ENCODE measurements around the gene SUSD6.

SUSD6 gene

GRCh38 chr14:69572030-69572840, 39.2 kb upstream of the SUSD6 start:
- Histone ChIP-seq H3K36me3 (ENCODE audit: insufficient read depth, insufficient read length, low read length) (no peaks in the 10 kb centered on the region), H3K27me3 (ENCODE audit: insufficient read depth, insufficient read length) (peaks cover 40% of the 10 kb centered on the region), H3K4me3 (ENCODE audit: insufficient read length, low read depth) (peak overlapping the region; percentile 15), H3K9ac (ENCODE audit: insufficient read length, low read depth) (peak overlapping the region; percentile 32), H3K4me1 (ENCODE audit: insufficient read depth, insufficient read length) (peaks cover 9% of the 10 kb centered on the region), H3K9me3 (ENCODE audit: insufficient read depth, low read length) (no peaks in the 10 kb centered on the region; the same call in 1 of the 2 replicates)
- TF ChIP-seq YY1 (IDR thresholded peaks at IDR 0.05; ENCODE audit: insufficient read depth, insufficient read length) (no peak), SUZ12 (IDR thresholded peaks at IDR 0.05; ENCODE audit: extremely low read depth, insufficient read depth, insufficient read length) (no peak), ZNF274 (IDR thresholded peaks at IDR 0.05; ENCODE audit: low read depth, low read length) (no peak)
- DNase-seq (ENCODE audit: low read depth, low spot score), result no peak

- Histone ChIP-seq H3K4me1 (ENCODE audit: insufficient read depth, insufficient read length) (peaks cover 9% of the 10 kb centered on the region), H3K36me3 (ENCODE audit: insufficient read depth, insufficient read length, low read length) (no peaks in the 10 kb centered on the region), H3K9me3 (ENCODE audit: insufficient read depth, low read length) (no peaks in the 10 kb centered on the region; the same call in 1 of the 2 replicates), H3K9ac (ENCODE audit: insufficient read length, low read depth) (no peak overlapping the region), H3K4me3 (ENCODE audit: insufficient read length, low read depth) (no peak overlapping the region), H3K27me3 (ENCODE audit: insufficient read depth, insufficient read length) (peaks cover 36% of the 10 kb centered on the region)
- TF ChIP-seq SUZ12 (IDR thresholded peaks at IDR 0.05; ENCODE audit: extremely low read depth, insufficient read depth, insufficient read length) (no peak), YY1 (IDR thresholded peaks at IDR 0.05; ENCODE audit: insufficient read depth, insufficient read length) (no peak), ZNF274 (IDR thresholded peaks at IDR 0.05; ENCODE audit: low read depth, low read length) (no peak)
- no peak for DNase-seq (ENCODE audit: low read depth, low spot score)
Measured at GRCh38 chr14:69572841-69573135, 38.6 kb upstream of the SUSD6 start.

- Histone ChIP-seq H3K9ac (ENCODE audit: insufficient read length, low read depth) (peak overlapping the region; percentile 32), H3K27me3 (ENCODE audit: insufficient read depth, insufficient read length) (peaks cover 34% of the 10 kb centered on the region)
Measured at GRCh38 chr14:69573205-69573830, 38.1 kb upstream of the SUSD6 start.

GRCh38 chr14:69573831-69574262, 37.5 kb upstream of the SUSD6 start:
- Histone ChIP-seq H3K36me3 (ENCODE audit: insufficient read depth, insufficient read length, low read length) (no peaks in the 10 kb centered on the region), H3K9ac (ENCODE audit: insufficient read length, low read depth) (peak overlapping the region; percentile 61), H3K27me3 (ENCODE audit: insufficient read depth, insufficient read length) (peaks cover 34% of the 10 kb centered on the region), H3K4me1 (ENCODE audit: insufficient read depth, insufficient read length) (peaks cover 9% of the 10 kb centered on the region), H3K9me3 (ENCODE audit: insufficient read depth, low read length) (no peaks in the 10 kb centered on the region; the same call in 1 of the 2 replicates), H3K4me3 (ENCODE audit: insufficient read length, low read depth) (peak overlapping the region; percentile 43)
- DNase-seq (ENCODE audit: low read depth, low spot score), result no peak
- no peak for TF ChIP-seq SUZ12 (IDR thresholded peaks at IDR 0.05; ENCODE audit: extremely low read depth, insufficient read depth, insufficient read length)

More at GRCh38 chr14:69573205-69573830, 38.1 kb upstream of the SUSD6 start:
- no peak for DNase-seq (ENCODE audit: low read depth, low spot score)
- peak overlapping the region; percentile 43 for H3K4me3 ChIP-seq (ENCODE audit: insufficient read length, low read depth)
- no peak for TF ChIP-seq ZNF274 (IDR thresholded peaks at IDR 0.05; ENCODE audit: low read depth, low read length)
- TF ChIP-seq YY1 (IDR thresholded peaks at IDR 0.05; ENCODE audit: insufficient read depth, insufficient read length), result no peak
- no peak for TF ChIP-seq SUZ12 (IDR thresholded peaks at IDR 0.05; ENCODE audit: extremely low read depth, insufficient read depth, insufficient read length)
- H3K9me3 ChIP-seq (ENCODE audit: insufficient read depth, low read length), result no peaks in the 10 kb centered on the region; the same call in 1 of the 2 replicates
- H3K36me3 ChIP-seq (ENCODE audit: insufficient read depth, insufficient read length, low read length), result no peaks in the 10 kb centered on the region
- peaks cover 9% of the 10 kb centered on the region for H3K4me1 ChIP-seq (ENCODE audit: insufficient read depth, insufficient read length)

- Histone ChIP-seq H3K27me3 (ENCODE audit: insufficient read depth, insufficient read length) (peaks cover 34% of the 10 kb centered on the region), H3K4me3 (ENCODE audit: insufficient read length, low read depth) (peak within 1 kb of the TSS; percentile 43), H3K4me1 (ENCODE audit: insufficient read depth, insufficient read length) (peaks cover 9% of the 10 kb centered on the region), H3K9me3 (ENCODE audit: insufficient read depth, low read length) (no peaks in the 10 kb centered on the region; the same call in 1 of the 2 replicates), H3K9ac (ENCODE audit: insufficient read length, low read depth) (peak within 1 kb of the TSS; percentile 61), H3K36me3 (ENCODE audit: insufficient read depth, insufficient read length, low read length) (no peaks in the 10 kb centered on the region)
- no peak for TF ChIP-seq YY1 (IDR thresholded peaks at IDR 0.05; ENCODE audit: insufficient read depth, insufficient read length)
- TF ChIP-seq SUZ12 (IDR thresholded peaks at IDR 0.05; ENCODE audit: extremely low read depth, insufficient read depth, insufficient read length), result no peak
- no peak for TF ChIP-seq ZNF274 (IDR thresholded peaks at IDR 0.05; ENCODE audit: low read depth, low read length)
- DNase-seq (ENCODE audit: low read depth, low spot score), result no peak
Measured at GRCh38 chr14:69574263-69574953, 37.0 kb upstream of the SUSD6 start, which contains the start of gene CCDC177. Gene CCDC177, minus strand, starts transcription at chr14:69574871. Its CDS starts 1,249 bp downstream, at chr14:69573622.

GRCh38 chr14:69574954-69575295, 36.5 kb upstream of the SUSD6 start:
- H3K4me3 ChIP-seq (ENCODE audit: insufficient read length, low read depth), result no peak overlapping the region
- DNase-seq (ENCODE audit: low read depth, low spot score), result no peak
- peaks cover 9% of the 10 kb centered on the region for H3K4me1 ChIP-seq (ENCODE audit: insufficient read depth, insufficient read length)
- peaks cover 33% of the 10 kb centered on the region for H3K27me3 ChIP-seq (ENCODE audit: insufficient read depth, insufficient read length)
- H3K9me3 ChIP-seq (ENCODE audit: insufficient read depth, low read length), result no peaks in the 10 kb centered on the region; the same call in 1 of the 2 replicates
- H3K36me3 ChIP-seq (ENCODE audit: insufficient read depth, insufficient read length, low read length), result no peaks in the 10 kb centered on the region
- no peak for TF ChIP-seq SUZ12 (IDR thresholded peaks at IDR 0.05; ENCODE audit: extremely low read depth, insufficient read depth, insufficient read length)
- no peak for TF ChIP-seq ZNF274 (IDR thresholded peaks at IDR 0.05; ENCODE audit: low read depth, low read length)
- TF ChIP-seq YY1 (IDR thresholded peaks at IDR 0.05; ENCODE audit: insufficient read depth, insufficient read length), result no peak
- no peak overlapping the region for H3K9ac ChIP-seq (ENCODE audit: insufficient read length, low read depth)

GRCh38 chr14:69579476-69579875, 31.9 kb upstream of the SUSD6 start:
- H3K4me3 ChIP-seq (ENCODE audit: insufficient read length, low read depth), result no peak overlapping the region
- TF ChIP-seq SUZ12 (IDR thresholded peaks at IDR 0.05; ENCODE audit: extremely low read depth, insufficient read depth, insufficient read length) (no peak), ZNF274 (IDR thresholded peaks at IDR 0.05; ENCODE audit: low read depth, low read length) (no peak), YY1 (IDR thresholded peaks at IDR 0.05; ENCODE audit: insufficient read depth, insufficient read length) (no peak)
- peaks cover 4% of the 10 kb centered on the region; the same call in 1 of the 2 replicates for H3K9me3 ChIP-seq (ENCODE audit: insufficient read depth, low read length)
- no peaks in the 10 kb centered on the region for H3K27me3 ChIP-seq (ENCODE audit: insufficient read depth, insufficient read length)
- no peak overlapping the region for H3K9ac ChIP-seq (ENCODE audit: insufficient read length, low read depth)
- DNase-seq (ENCODE audit: low read depth, low spot score), result no peak
- H3K4me1 ChIP-seq (ENCODE audit: insufficient read depth, insufficient read length), result peaks cover 3% of the 10 kb centered on the region
- H3K36me3 ChIP-seq (ENCODE audit: insufficient read depth, insufficient read length, low read length), result no peaks in the 10 kb centered on the region

Data from NT2/D1 (cell line).